MCF 10A (cell line): ENCODE measurements around the gene BLOC1S3. TPM values are rescaled to one million over a fixed set of nuclear protein-coding genes. Genes with fewer than 3 reads are reported as not detected.

Experiments
- BruUV-seq: library from RNA; stranded (reverse); fragments of 400-500 nt; replicated peaks from 2 replicates; lab custom pipeline; 2021; lab: Mats Ljungman, UMichigan
- CTCF ChIA-PET: fragments of 300-600 bp; sonication (Branson Sonifier 250); formaldehyde crosslinking; extraction: SDS; loops from one replicate; lab custom pipeline; 2021; ENCODE audit warnings: antibody characterized with exemption, inconsistent platforms; lab: Yijun Ruan, JAX
- POLR2A ChIA-PET: fragments of 300-600, 350-650 bp; sonication (Branson Sonifier 250); formaldehyde crosslinking; extraction: SDS; loops from one replicate; lab custom pipeline; 2020; ENCODE audit warnings: antibody characterized with exemption, inconsistent platforms; lab: Yijun Ruan, JAX
- DNase-seq: peaks from one replicate; pipeline ENCODE4 v3.0.0-alpha.2; 2018; ENCODE audit not compliant: unreplicated experiment
- H3K27ac Mint-ChIP-seq: one replicate; pipeline ENCODE4 v1.8.0; 2022; ENCODE audit warnings: mild to moderate bottlenecking, low read depth, mixed read lengths; ENCODE audit not compliant: unreplicated experiment
- H3K27me3 Mint-ChIP-seq: one replicate; pipeline ENCODE4 v1.8.0; 2022; ENCODE audit warnings: mixed read lengths; ENCODE audit not compliant: insufficient read depth, unreplicated experiment
- H3K36me3 Mint-ChIP-seq: one replicate; pipeline ENCODE4 v1.8.0; 2022; ENCODE audit warnings: mild to moderate bottlenecking, moderate library complexity, mixed read lengths; ENCODE audit not compliant: insufficient read depth, unreplicated experiment
- H3K4me1 Mint-ChIP-seq: one replicate; pipeline ENCODE4 v1.8.0; 2022; ENCODE audit warnings: mixed read lengths; ENCODE audit not compliant: insufficient read depth, unreplicated experiment
- H3K4me3 Mint-ChIP-seq: one replicate; pipeline ENCODE4 v1.8.0; 2022; ENCODE audit warnings: mild to moderate bottlenecking, moderate library complexity, mixed read lengths; ENCODE audit not compliant: unreplicated experiment
- H3K9me3 Mint-ChIP-seq: one replicate; pipeline ENCODE4 v1.8.0; 2022; ENCODE audit warnings: mixed read lengths; ENCODE audit not compliant: unreplicated experiment
- intact Hi-C: fragments of 100-400 bp; cut with micrococcal nuclease; formaldehyde crosslinking; loops from 2 replicates; pipeline ENCODE4 v1.14.1; 2022
- total RNA-seq: library from RNA; stranded (reverse); gene quantifications from 2 replicates; pipeline ENCODE4 v1.2.3, GENCODE V29; 2022
- TF ChIP-seq, protein P1 (sequence below): fragments of 200-600 bp; IDR thresholded peaks from one replicate; pipeline ENCODE4 v1.8.0; 2022; ENCODE audit warnings: antibody characterized with exemption, mild to moderate bottlenecking; ENCODE audit not compliant: unreplicated experiment

BLOC1S3 gene
- total RNA-seq, 1 experiment from 2014 or later, result 14.0 TPM

DNA sequence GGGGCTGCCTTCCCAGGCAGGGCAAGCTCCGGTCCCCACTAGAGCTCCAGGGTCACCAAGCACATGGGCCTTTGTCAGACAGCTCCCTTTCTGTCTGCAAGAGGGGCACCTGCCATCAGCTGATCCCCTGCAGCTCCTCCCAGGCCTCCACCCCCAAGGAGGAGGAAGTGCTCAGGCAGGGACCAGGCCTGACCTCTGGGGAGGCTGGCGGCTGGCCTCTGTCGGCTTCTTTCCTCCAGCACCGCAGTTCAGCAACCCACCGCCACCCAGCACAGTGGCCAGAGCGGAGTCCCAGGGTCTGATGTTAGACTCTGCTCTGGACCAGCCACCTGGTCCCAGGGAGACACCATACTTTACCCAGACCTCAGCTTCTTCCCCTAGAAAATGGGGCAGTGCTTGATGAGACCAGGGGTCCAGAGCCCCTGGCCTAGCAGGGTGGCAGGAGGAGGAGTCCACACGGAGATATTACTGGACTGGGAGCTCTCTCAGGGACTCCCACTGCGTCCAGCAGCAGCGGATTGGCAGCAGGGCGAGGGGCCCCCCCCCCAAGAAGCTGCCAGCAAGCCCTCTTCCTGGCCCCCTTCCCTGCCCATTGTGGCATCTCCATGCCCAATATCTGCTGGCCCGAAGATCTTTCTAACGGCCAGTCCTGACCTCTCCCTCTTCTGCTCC is 41.9 kb upstream of the BLOC1S3 start:
- peaks cover 6% of the 10 kb centered on the region for H3K4me1 Mint-ChIP-seq
- no peak overlapping the region for H3K4me3 Mint-ChIP-seq
- TF ChIP-seq, protein P1, sequence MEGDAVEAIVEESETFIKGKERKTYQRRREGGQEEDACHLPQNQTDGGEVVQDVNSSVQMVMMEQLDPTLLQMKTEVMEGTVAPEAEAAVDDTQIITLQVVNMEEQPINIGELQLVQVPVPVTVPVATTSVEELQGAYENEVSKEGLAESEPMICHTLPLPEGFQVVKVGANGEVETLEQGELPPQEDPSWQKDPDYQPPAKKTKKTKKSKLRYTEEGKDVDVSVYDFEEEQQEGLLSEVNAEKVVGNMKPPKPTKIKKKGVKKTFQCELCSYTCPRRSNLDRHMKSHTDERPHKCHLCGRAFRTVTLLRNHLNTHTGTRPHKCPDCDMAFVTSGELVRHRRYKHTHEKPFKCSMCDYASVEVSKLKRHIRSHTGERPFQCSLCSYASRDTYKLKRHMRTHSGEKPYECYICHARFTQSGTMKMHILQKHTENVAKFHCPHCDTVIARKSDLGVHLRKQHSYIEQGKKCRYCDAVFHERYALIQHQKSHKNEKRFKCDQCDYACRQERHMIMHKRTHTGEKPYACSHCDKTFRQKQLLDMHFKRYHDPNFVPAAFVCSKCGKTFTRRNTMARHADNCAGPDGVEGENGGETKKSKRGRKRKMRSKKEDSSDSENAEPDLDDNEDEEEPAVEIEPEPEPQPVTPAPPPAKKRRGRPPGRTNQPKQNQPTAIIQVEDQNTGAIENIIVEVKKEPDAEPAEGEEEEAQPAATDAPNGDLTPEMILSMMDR, result no peak
- no peaks in the 10 kb centered on the region for H3K9me3 Mint-ChIP-seq
- H3K27ac Mint-ChIP-seq, result no peak overlapping the region
- intact Hi-C loops, result no loop called here
- peaks cover 14% of the 10 kb centered on the region for H3K36me3 Mint-ChIP-seq
- H3K27me3 Mint-ChIP-seq, result no peaks in the 10 kb centered on the region
- BruUV-seq, result no TSS peak
- DNase-seq, result no peak
- ChIA-PET CTCF (interaction anchor here (0.7 to 3.1 kb wide), 2 partner anchors 10 to 14 kb away, joined by 4 to 19 read pairs; no protein-coding TSS in a partner anchor), POLR2A (no interaction called here)

DNA sequence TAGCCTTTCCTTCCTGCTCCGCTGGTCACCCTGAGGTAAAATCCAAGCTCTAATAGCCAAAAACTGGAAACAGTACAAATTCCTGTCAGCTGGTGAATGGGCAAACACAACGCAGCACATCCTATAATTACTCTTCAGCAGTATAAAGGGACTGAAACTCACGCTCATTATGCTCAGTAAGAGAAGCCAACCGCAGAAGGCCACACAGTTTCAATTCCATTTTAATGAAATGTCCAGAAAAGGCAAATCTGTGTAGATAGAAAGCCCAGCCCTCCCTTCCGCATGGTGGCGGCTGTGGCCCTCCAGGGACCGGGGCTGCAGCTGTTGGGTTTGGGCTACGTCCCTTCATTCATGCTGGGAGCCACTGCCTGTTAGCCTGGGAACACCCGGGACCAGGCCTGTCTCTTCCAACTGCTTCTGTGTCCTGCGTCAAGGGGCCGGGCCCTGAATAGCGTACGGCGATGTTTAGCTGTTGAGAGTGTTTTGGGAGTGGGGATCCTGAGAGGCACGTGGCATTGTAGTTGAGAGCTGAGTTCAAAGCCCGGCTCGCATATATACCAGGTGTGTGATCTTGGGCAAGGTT is 41.3 kb upstream of the BLOC1S3 start:
- CTCF ChIA-PET, result interaction anchor here (3.1 kb wide), 1 partner anchor 11 kb away, joined by 19 read pairs; no protein-coding TSS in a partner anchor
- H3K9me3 Mint-ChIP-seq, result no peaks in the 10 kb centered on the region
- DNase-seq, result no peak
- H3K4me3 Mint-ChIP-seq, result no peak overlapping the region
- H3K27me3 Mint-ChIP-seq, result no peaks in the 10 kb centered on the region
- no peak overlapping the region for H3K27ac Mint-ChIP-seq
- peaks cover 16% of the 10 kb centered on the region for H3K36me3 Mint-ChIP-seq
- no TSS peak for BruUV-seq
- TF ChIP-seq, protein P1, result no peak
- POLR2A ChIA-PET, result no interaction called here
- intact Hi-C loops, result no loop called here
- H3K4me1 Mint-ChIP-seq, result peaks cover 6% of the 10 kb centered on the region

DNA sequence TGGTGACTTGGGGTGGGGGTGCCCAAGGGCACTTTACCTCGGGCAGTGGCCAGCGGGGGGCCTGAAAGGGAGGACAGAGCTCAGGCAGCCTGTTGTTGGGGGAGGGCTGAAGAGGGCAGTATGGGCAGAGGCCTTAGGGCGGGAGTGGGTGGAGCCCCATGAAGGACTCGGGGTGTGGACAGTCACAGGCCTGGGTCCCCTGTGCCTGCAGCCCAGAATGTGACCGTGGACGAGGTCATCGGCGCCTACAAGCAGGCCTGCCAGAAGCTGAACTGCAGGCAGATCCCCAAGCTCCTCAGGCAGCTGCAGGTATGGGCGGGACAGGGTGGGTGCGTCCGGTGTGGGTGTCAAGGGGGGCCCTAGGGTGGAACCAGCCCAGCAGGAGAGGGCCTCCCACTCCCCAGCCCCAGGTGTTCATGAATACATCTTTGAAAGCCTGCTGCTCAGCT is 40.3 kb upstream of the BLOC1S3 start:
- no peaks in the 10 kb centered on the region for H3K9me3 Mint-ChIP-seq
- H3K4me3 Mint-ChIP-seq, result no peak overlapping the region
- H3K27ac Mint-ChIP-seq, result no peak overlapping the region
- ChIA-PET CTCF (no interaction called here), POLR2A (no interaction called here)
- H3K36me3 Mint-ChIP-seq, result peaks cover 22% of the 10 kb centered on the region
- H3K27me3 Mint-ChIP-seq, result no peaks in the 10 kb centered on the region
- H3K4me1 Mint-ChIP-seq, result peaks cover 6% of the 10 kb centered on the region
- TF ChIP-seq, protein P1, result no peak
- intact Hi-C loops, result no loop called here
- DNase-seq, result no peak
- BruUV-seq, result no TSS peak
